Measurements from ENCODE around the gene SLC22A23.

GRCh38 chr6:3271756-3272155 is 185.1 kb downstream of the SLC22A23 start:
- TF ChIP-seq CTCF (IDR thresholded peaks at IDR 0.05), result no peak
- TF ChIP-seq ZFX (IDR thresholded peaks at IDR 0.05; ENCODE audit: borderline replicate concordance), result no peak

Measured in 22Rv1 (cell line).